Heart left ventricle (tissue), 16 donors: ENCODE measurements around the gene TTC17. TPM values are rescaled to one million over a fixed set of nuclear protein-coding genes. Genes with fewer than 3 reads are reported as not detected.

Experiments used
- ATAC-seq, 4 donors: fragments of 200-7000 bp; cut with Tn5 transposase; one replicate each; pipeline ENCODE4 v1.9.1; 2020 to 2022; ENCODE audit warnings: moderate library complexity in 4 of 4, mild to moderate bottlenecking in 3 of 4, moderate number of reproducible peaks in 1 of 4
- DNase-seq, 5 donors: peaks; one replicate each; pipeline ENCODE4 v3.0.0-alpha.2; 2020
- H3K27ac ChIP-seq, 12 donors: fragments of 200-600 bp; sonication (generic) in 4 of 12; one replicate each; pipeline versions ENCODE4 v1.5.0 to v1.8.0; 2016 to 2022; ENCODE audit warnings: mild to moderate bottlenecking in 2 of 12
- H3K27me3 ChIP-seq, 9 donors: fragments of 200-600 bp; sonication (generic) in 2 of 9; one replicate each; pipeline versions ENCODE4 v1.5.1 to v1.8.0; 2016 to 2022; ENCODE audit warnings: mild to moderate bottlenecking in 3 of 9
- H3K36me3 ChIP-seq, 9 donors: fragments of 200-600 bp; sonication (generic) in 2 of 9; one replicate each; pipeline versions ENCODE4 v1.5.0 to v1.8.0; 2018 to 2022; ENCODE audit warnings: mild to moderate bottlenecking in 2 of 9
- H3K4me1 ChIP-seq, 12 donors: fragments of 200-600 bp; sonication (generic) in 4 of 12; one replicate each; pipeline versions ENCODE4 v1.5.0 to v1.8.0; 2016 to 2022; ENCODE audit warnings: mild to moderate bottlenecking in 3 of 12
- H3K4me3 ChIP-seq, 12 donors: fragments of 200-600 bp; sonication (generic) in 4 of 12; one replicate each; pipeline versions ENCODE4 v1.5.0 to v1.8.0; 2017 to 2022; ENCODE audit warnings: mild to moderate bottlenecking in 9 of 12, moderate library complexity in 4 of 12
- H3K9me3 ChIP-seq, 12 donors: fragments of 200-600 bp; sonication (generic) in 4 of 12; one replicate each; pipeline versions ENCODE4 v1.5.0 to v1.8.0; 2016 to 2022; ENCODE audit warnings: mild to moderate bottlenecking in 1 of 12
- POLR2A ChIP-seq, 2 donors: fragments of 450-650 bp; IDR thresholded peaks; one replicate each; pipeline ENCODE4 v1.6.1; 2017; ENCODE audit warnings: antibody characterized with exemption in 2 of 2, mild to moderate bottlenecking in 2 of 2, moderate library complexity in 2 of 2
- WGBS, 4 donors: extraction: QIAGEN DNeasy Blood & Tissue Kit in 2 of 4; methylation state at CpG; one replicate each; pipeline versions ENCODE4 v1.1.5 to v1.1.7; 2013 to 2018; 5-methylcytosine and 5-hydroxymethylcytosine counted together
- intact Hi-C, 10 donors: fragments of 100-400 bp; cut with DNase I; formaldehyde crosslinking; loops; one replicate each; pipeline versions ENCODE4 v1.11.1 to v1.14.2; 2022
- polyA plus RNA-seq, 2 donors: library from polyadenylated mRNA; stranded (reverse); fragments of 200-250 nt; gene quantifications; one replicate each; pipeline ENCODE4 v1.2.3, GENCODE V29; 2013
- total RNA-seq, 9 donors: library from RNA; depleted of rRNA in 2 of 9; stranded (reverse); fragments of >200 nt in 2 of 9; fragmentation: NEBNext Ultra II Directional in 3 of 9; extraction: Animal tissue kit (Norgen Biotek cat#: 25700) in 3 of 9; gene quantifications; one replicate each; pipeline versions ENCODE4 v1.1.0 to v1.2.4, GENCODE V29; 2016 to 2023
- TF ChIP-seq, protein P1 (sequence below), 12 donors: fragments of 200-600 bp; sonication (generic) in 4 of 12; IDR thresholded peaks; one replicate each; pipeline versions ENCODE4 v1.5.0 to v1.8.0; 2018 to 2022; ENCODE audit warnings: antibody characterized with exemption in 12 of 12, mild to moderate bottlenecking in 5 of 12
- donor health status: ischemic (EF 13 %, LVEDD 7.1; RV severe dilation, severe dysfunction).
- donor health status: healthy with polysubstance abuse.
- donor health status: DM: no; HTN: yes; CAD: no.
- donor health status: DM: no; HTN: no; CAD: no.
- donor health status: ischemic (EF 25% LVEDD 6.9; RV normal size, moderate dysfunction).
- donor health status: ischemic (EF 25% LVEDD 5.7; RV mildly dilated, moderate dysfunction).
- donor health status: healthy.
- donor health status: DM: yes; HTN: yes; CAD: no.
- donor health status: ischemic (EF 35%, LVEDD 5.7; RV mildly dilated, moderate dysfunction).
- donor health status: nonischemic (EF 11% LVEDD 7.7; RV severe dilation, severe dysfunction).
- donor health status: DM: yes; HTN: yes; CAD: no.
- donor health status: PGD.
- donor health status: ischemic (EF 29% LVEDD 5.4; RV normal size, mild dysfunction).
- donor health status: nonischemic (EF 23%, LVEDD 6.1; RV moderate dilation, normal function).

The TTC17 gene
- total and polyA plus RNA-seq, 11 donors: 20.9 to 43.9 (median 30.2) TPM

DNA sequence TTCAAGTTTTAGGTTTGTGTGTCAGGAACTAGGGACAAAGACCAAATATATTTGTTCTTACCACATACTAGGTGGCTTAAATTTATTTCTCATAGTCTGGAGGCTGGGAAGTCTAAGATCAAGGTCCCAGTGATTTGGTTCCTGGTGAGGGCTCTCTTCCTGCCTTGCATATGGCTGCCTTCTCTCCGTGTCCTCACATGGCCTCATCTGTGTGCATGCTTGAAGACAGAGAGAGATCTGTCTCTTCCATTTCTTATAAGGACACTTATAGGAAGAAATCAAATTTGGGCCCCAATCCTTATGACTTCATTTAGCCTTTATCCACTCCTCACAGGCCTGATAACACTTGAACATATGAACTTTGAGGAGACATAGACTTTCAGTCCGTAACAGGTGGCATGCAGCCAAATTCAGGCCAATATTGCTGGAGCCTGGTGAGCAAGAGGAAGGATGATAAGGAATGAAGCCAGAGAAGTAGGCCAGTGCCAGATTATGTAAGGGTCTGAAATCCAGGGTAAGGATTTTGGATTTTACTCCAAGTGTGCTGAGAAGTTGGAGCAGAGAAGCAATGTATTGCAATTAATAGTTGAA is 35.1 kb downstream of the TTC17 start:
- Histone ChIP-seq H3K27ac (no peak overlapping the region), H3K4me3 (no peak overlapping the region), H3K4me1 (peaks cover 0 to 12% (median 2%) of the 10 kb centered on the region in 12 donors), H3K9me3 (no peaks in the 10 kb centered on the region), H3K36me3 (peaks cover 0 to 97% (median 77%) of the 10 kb centered on the region in 9 donors), H3K27me3 (no peaks in the 10 kb centered on the region)
- DNase-seq (peak in 4 of 5 donors; percentile 18 to 54 (median 38)), ATAC-seq (peak in 3 of 4 donors; percentile 52 to 74 (median 64))
- TF ChIP-seq, protein P1, sequence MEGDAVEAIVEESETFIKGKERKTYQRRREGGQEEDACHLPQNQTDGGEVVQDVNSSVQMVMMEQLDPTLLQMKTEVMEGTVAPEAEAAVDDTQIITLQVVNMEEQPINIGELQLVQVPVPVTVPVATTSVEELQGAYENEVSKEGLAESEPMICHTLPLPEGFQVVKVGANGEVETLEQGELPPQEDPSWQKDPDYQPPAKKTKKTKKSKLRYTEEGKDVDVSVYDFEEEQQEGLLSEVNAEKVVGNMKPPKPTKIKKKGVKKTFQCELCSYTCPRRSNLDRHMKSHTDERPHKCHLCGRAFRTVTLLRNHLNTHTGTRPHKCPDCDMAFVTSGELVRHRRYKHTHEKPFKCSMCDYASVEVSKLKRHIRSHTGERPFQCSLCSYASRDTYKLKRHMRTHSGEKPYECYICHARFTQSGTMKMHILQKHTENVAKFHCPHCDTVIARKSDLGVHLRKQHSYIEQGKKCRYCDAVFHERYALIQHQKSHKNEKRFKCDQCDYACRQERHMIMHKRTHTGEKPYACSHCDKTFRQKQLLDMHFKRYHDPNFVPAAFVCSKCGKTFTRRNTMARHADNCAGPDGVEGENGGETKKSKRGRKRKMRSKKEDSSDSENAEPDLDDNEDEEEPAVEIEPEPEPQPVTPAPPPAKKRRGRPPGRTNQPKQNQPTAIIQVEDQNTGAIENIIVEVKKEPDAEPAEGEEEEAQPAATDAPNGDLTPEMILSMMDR (IDR thresholded peaks at IDR 0.05): no peak
- TF ChIP-seq POLR2A (IDR thresholded peaks at IDR 0.05): no peak
- WGBS, 4 donors: 46 to 57% (median 52%) methylated on average over 2 of the region's 2 CpGs
- intact Hi-C loops: loop anchor here in 1 of 10 donors (5.0 kb wide), 1 partner anchor 57 kb away; no protein-coding TSS in a partner anchor

DNA sequence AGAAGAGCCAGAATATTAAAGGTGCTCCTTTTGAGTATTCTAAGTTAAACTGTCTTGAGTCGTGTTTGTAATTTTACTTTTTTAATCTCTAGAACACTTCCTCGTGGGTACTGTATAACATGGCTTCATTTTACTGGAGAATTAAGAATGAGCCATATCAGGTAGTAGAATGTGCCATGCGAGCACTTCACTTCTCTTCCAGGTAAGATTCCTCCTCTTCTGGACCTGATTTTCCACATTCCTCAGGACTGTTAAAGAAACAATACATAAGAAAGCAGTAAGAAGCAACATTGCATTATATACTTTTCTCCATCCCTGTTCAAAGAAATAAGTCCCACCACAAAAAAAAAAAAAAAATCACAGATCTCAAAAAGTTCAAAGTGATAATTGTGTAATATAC is 37.9 kb downstream of the TTC17 start:
- no peak for ATAC-seq
- 87 to 94% (median 92%) methylated on average over 3 of the region's 3 CpGs for WGBS, 4 donors

DNA sequence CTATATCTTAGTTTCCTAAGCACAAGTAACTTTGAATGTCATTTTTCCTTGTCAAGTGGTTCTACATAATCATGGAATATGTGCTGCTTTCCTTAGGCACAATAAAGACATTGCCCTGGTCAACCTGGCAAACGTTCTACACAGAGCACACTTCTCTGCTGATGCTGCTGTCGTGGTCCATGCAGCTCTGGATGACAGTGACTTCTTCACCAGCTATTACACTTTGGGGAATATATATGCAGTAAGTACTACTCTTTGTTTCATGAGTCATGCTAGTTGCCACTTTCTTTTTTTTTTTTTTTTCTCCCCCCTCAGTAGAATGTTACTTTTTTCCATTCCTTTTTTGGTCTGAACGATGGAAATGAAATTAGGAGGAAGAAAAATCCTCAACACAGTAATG is 38.5 kb downstream of the TTC17 start:
- H3K27ac ChIP-seq: no peak overlapping the region
- peaks cover 0 to 99% (median 80%) of the 10 kb centered on the region in 9 donors for H3K36me3 ChIP-seq
- H3K4me3 ChIP-seq: no peak overlapping the region
- no peaks in the 10 kb centered on the region for H3K9me3 ChIP-seq
- intact Hi-C loops: no loop called here
- DNase-seq: no peak
- 89 to 92% (median 91%) methylated on average over 3 of the region's 3 CpGs for WGBS, 4 donors
- peaks cover 0 to 12% (median 2%) of the 10 kb centered on the region in 12 donors for H3K4me1 ChIP-seq
- no peak for ATAC-seq
- H3K27me3 ChIP-seq: no peaks in the 10 kb centered on the region
- TF ChIP-seq, protein P1 (IDR thresholded peaks at IDR 0.05): no peak
- no peak for TF ChIP-seq POLR2A (IDR thresholded peaks at IDR 0.05)

More for the DNA sequence above, 37.9 kb downstream of the TTC17 start:
- no peaks in the 10 kb centered on the region for H3K27me3 ChIP-seq
- H3K36me3 ChIP-seq: peaks cover 0 to 99% (median 80%) of the 10 kb centered on the region in 9 donors
- intact Hi-C loops: no loop called here
- no peak overlapping the region for H3K4me3 ChIP-seq
- TF ChIP-seq POLR2A (IDR thresholded peaks at IDR 0.05): no peak
- TF ChIP-seq, protein P1 (IDR thresholded peaks at IDR 0.05): no peak
- peaks cover 0 to 12% (median 2%) of the 10 kb centered on the region in 12 donors for H3K4me1 ChIP-seq
- no peaks in the 10 kb centered on the region for H3K9me3 ChIP-seq
- DNase-seq: no peak
- no peak overlapping the region for H3K27ac ChIP-seq

DNA sequence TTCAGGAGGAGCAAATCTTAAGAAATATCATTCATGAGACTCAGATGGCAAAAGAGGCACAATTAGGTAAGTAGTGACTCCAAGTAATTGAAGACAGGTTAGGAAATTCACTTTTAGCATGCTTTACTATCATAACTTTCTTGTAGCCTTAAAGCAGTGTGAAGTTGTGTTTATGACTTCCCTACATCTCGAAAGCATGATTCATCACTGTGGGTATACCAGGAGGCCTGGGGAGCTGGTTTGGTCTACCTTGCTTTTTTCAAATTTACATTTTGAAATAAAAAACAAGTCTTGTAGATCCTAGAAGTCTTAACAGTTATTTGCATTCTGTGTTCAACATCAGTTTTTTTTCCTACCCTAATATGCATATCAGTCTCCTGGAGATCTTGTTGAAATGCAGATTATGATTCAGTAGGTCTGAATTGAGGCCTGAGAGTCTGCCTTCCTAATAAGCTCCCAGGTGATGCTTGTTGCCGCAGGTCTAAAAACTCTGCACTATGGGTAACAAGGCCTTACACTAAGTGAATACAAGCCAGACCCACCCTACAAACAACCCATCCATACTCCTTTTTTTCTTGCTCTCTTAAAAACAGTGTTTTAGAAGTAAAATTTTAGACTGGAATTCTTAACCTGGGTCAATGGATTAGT is 41.4 kb downstream of the TTC17 start:
- no peak for DNase-seq
- Histone ChIP-seq H3K36me3 (peaks cover 0 to 100% (median 94%) of the 10 kb centered on the region in 9 donors), H3K9me3 (no peaks in the 10 kb centered on the region), H3K4me3 (no peak overlapping the region), H3K4me1 (no peaks in the 10 kb centered on the region), H3K27me3 (no peaks in the 10 kb centered on the region), H3K27ac (no peak overlapping the region)
- 66 to 97% (median 94%) methylated on average over 2 of the region's 2 CpGs for WGBS, 4 donors
- ATAC-seq: no peak
- intact Hi-C loops: loop anchor here in 1 of 10 donors (10.0 kb wide), 1 partner anchor 65 kb away; no protein-coding TSS in a partner anchor
- TF ChIP-seq POLR2A (IDR thresholded peaks at IDR 0.05): no peak
- TF ChIP-seq, protein P1 (IDR thresholded peaks at IDR 0.05): no peak
